Dendritic cell treated with granulocyte-macrophage colony-stimulating factor and Interleukin-4, amounts not matched to agents 40 ng/mL and 50 ng/mL, for 4 days (primary cell): Measurements from ENCODE around the gene TYMP.
"Not testable (repeated sequence)": the region's sequence is repeated elsewhere in the genome, so short reads cannot be mapped to it uniquely, and the experiment has no call there.

Source experiments
- H3K27ac Mint-ChIP-seq: one replicate; pipeline ENCODE4 v1.8.0; 2022; ENCODE audit warnings: mild to moderate bottlenecking, mixed read lengths
- H3K27me3 Mint-ChIP-seq: one replicate; pipeline ENCODE4 v1.8.0; 2022; ENCODE audit warnings: mild to moderate bottlenecking, mixed read lengths
- H3K36me3 Mint-ChIP-seq: one replicate; pipeline ENCODE4 v1.8.0; 2022; ENCODE audit warnings: low read depth, mixed read lengths
- H3K4me1 Mint-ChIP-seq: one replicate; pipeline ENCODE4 v1.8.0; 2022; ENCODE audit warnings: low read depth, mixed read lengths
- H3K4me3 Mint-ChIP-seq: one replicate; pipeline ENCODE4 v1.8.0; 2022; ENCODE audit warnings: mild to moderate bottlenecking, moderate library complexity, mixed read lengths
- H3K9me3 Mint-ChIP-seq: one replicate; pipeline ENCODE4 v1.8.0; 2022; ENCODE audit warnings: mixed read lengths
- intact Hi-C: fragments of 100-400 bp; cut with micrococcal nuclease; formaldehyde crosslinking; loops from one replicate; pipeline ENCODE4 v1.15.0; 2022

TYMP gene

GRCh38 chr22:50540381-50540780 lies 10.6 kb upstream of the TYMP start:
- peaks cover 18% of the 10 kb centered on the region for H3K36me3 Mint-ChIP-seq
- no peaks in the 10 kb centered on the region for H3K9me3 Mint-ChIP-seq
- intact Hi-C loops: no loop called here
- peaks cover 1% of the 10 kb centered on the region for H3K27me3 Mint-ChIP-seq
- H3K4me1 Mint-ChIP-seq: peaks cover 57% of the 10 kb centered on the region
- peak overlapping the region; percentile 70 for H3K4me3 Mint-ChIP-seq
- H3K27ac Mint-ChIP-seq: peak overlapping the region; percentile 95

DNA sequence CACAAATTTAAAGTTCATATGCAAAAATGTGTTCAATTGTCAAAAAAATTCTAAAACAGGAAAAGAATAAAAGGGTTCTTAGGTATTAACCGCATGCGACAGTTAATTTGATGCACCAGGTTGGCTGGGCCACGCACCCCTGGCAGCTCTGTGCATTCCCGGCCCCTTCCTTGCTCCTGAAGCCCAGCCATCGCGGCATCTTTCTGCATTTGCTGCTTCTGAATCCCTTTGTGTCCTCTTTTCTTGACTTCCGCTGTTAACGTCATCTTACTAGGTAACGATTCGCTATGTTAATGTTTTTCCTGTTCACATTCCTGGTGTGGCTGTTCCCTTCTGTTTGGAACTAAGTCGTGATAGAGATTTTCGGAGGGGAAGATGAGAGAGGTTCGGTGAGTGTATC lies 8.0 kb upstream of the TYMP start:
- H3K27me3 Mint-ChIP-seq: no peaks in the 10 kb centered on the region
- peaks cover 71% of the 10 kb centered on the region for H3K4me1 Mint-ChIP-seq
- H3K36me3 Mint-ChIP-seq: peaks cover 23% of the 10 kb centered on the region
- peak overlapping the region; percentile 62 for H3K4me3 Mint-ChIP-seq
- intact Hi-C loops: loop anchor here (2.0 kb wide), 1 partner anchor 45 kb away; the partner anchor contains the start of gene CHKB
- peak overlapping the region; percentile 95 for H3K27ac Mint-ChIP-seq
- no peaks in the 10 kb centered on the region for H3K9me3 Mint-ChIP-seq

- no peaks in the 10 kb centered on the region for H3K27me3 Mint-ChIP-seq
- no peak overlapping the region for H3K4me3 Mint-ChIP-seq
- peaks cover 69% of the 10 kb centered on the region for H3K4me1 Mint-ChIP-seq
- peak overlapping the region; percentile 95 for H3K27ac Mint-ChIP-seq
- peaks cover 27% of the 10 kb centered on the region for H3K36me3 Mint-ChIP-seq
- intact Hi-C loops: no loop called here
- no peaks in the 10 kb centered on the region for H3K9me3 Mint-ChIP-seq
Measured at GRCh38 chr22:50536226-50536625, 6.4 kb upstream of the TYMP start.

DNA sequence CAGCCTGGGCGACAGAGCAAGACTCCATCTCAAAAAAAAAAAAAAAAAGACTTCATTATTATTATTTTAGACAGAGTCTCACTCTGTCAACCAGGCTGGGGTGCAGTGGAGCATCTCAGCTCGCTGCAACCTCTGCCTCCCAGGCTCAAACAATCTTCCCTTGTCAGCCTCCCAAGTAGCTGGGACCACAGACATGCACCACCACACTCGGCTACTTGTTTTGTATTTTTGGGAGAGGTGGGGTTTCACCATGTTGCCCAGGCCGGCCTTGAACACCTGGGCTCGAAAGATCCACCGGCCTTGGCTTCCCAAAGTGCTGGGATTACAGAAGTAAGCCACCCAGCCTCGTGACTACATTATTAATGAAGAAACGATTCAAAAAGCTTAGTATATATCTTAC lies 5.3 kb upstream of the TYMP start:
- H3K4me1 Mint-ChIP-seq: peaks cover 59% of the 10 kb centered on the region
- peak overlapping the region; percentile 40 for H3K4me3 Mint-ChIP-seq
- peaks cover 38% of the 10 kb centered on the region for H3K36me3 Mint-ChIP-seq
- intact Hi-C loops: no loop called here
- H3K9me3 Mint-ChIP-seq: no peaks in the 10 kb centered on the region
- no peaks in the 10 kb centered on the region for H3K27me3 Mint-ChIP-seq
- peak overlapping the region; percentile 95 for H3K27ac Mint-ChIP-seq

- Mint-ChIP-seq H3K4me3 (peak overlapping the region; percentile 57), H3K36me3 (peaks cover 48% of the 10 kb centered on the region), H3K4me1 (peaks cover 58% of the 10 kb centered on the region), H3K27ac (peak overlapping the region; percentile 95)
- H3K27me3 Mint-ChIP-seq, intact Hi-C loops, H3K9me3 Mint-ChIP-seq: not testable (repeated sequence)
Measured at GRCh38 chr22:50533856-50534711, 4.3 kb upstream of the TYMP start.

DNA sequence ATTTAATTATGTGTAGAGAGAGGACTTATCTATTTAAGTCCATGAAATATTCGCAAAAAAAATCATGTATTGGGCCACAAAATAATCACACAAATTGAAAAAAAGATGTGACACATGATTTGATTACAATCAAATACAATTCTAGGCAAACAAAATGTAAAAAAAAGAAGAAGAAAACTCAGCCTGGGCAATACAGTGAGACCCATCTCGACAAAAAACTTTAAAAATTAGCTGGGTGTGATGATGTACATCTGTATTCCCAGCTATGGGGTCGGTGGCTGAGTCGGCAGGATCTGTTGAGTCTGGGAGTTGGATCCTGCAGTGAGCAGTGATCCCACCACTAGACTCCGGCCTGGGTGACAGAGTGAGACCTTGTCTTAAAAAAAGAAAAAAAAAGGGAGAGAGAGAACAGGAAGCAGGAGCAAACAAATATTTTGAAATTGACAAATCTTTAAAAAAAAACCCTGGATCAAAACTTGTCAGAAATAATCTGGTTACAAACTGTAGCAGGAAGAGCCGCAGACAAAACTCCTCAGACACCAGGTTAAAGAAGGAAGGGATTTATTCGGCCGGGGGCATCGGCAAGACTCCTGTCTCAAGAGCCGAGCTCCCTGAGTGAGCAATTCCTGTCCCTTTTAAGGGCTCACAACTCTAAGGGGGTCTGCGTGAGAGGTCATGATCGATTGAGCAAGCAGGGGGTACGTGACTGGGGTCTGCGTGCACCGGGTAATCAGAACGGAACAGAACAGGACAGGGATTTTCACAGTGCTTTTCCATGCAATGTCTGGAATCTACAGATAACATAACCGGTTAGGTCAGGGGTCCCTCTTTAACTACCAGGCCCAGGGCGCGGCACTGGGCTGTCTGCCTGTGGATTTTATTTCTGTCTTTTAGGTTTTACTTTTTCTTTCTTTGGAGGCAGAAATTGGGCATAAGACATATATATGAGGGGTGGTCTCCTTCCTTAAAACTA lies 3.3 kb upstream of the TYMP start:
- Mint-ChIP-seq H3K9me3 (no peaks in the 10 kb centered on the region), H3K4me1 (peaks cover 60% of the 10 kb centered on the region), H3K27ac (peak overlapping the region; percentile 95), H3K36me3 (peaks cover 52% of the 10 kb centered on the region), H3K4me3 (peak overlapping the region; percentile 97), H3K27me3 (no peaks in the 10 kb centered on the region)
- intact Hi-C loops: loop anchor here (1.0 kb wide), 1 partner anchor 9 kb away; no protein-coding TSS in a partner anchor

DNA sequence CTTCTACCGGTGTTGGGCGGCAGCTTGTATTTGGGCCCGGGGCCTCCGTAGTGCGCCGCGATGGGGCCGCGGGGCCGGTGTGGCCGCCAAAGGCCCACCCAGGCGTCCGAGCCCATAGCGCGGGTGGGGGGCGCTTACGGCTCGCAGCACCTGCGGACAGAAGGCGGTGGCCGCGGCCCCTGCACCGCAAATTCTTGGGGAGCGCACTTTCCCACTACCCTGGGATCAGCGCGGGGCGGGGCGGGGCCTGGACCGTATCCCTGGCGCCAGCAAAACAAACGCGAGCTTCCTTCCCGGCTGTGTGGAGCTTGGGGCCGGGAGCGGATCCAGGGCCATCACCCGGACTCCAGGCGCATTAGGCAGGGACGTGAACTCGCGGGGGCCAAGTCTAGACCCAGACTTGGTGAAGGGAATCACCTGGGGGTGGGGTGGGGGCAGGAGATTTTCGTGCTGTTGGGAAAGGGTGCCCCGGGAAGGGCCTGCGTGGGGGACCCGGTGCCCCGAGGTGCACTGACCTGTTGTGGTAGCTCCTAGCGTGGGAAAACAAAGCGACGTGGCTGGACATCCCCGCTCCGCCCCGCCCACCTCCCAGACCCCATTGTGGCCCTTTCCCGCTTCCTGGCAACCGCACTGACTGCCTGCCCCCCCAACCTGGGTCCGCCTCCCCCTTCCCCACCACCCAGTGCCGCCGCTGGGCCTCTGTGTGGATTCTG lies 2.3 kb upstream of the TYMP start:
- no peaks in the 10 kb centered on the region for H3K9me3 Mint-ChIP-seq
- H3K27me3 Mint-ChIP-seq: no peaks in the 10 kb centered on the region
- peaks cover 60% of the 10 kb centered on the region for H3K4me1 Mint-ChIP-seq
- peak overlapping the region; percentile 97 for H3K4me3 Mint-ChIP-seq
- H3K36me3 Mint-ChIP-seq: peaks cover 57% of the 10 kb centered on the region
- H3K27ac Mint-ChIP-seq: peak overlapping the region; percentile 95
- intact Hi-C loops: loop anchor here (1.0 to 2.0 kb wide), 2 partner anchors 10 to 51 kb away; partner anchors contain the start of gene CHKB

GRCh38 chr22:50531546-50531961 lies 1.7 kb upstream of the TYMP start:
- Mint-ChIP-seq H3K4me1 (peaks cover 61% of the 10 kb centered on the region), H3K9me3 (no peaks in the 10 kb centered on the region), H3K27ac (peak overlapping the region; percentile 95), H3K27me3 (no peaks in the 10 kb centered on the region), H3K36me3 (peaks cover 63% of the 10 kb centered on the region), H3K4me3 (peak overlapping the region; percentile 97)
- intact Hi-C loops: loop anchor here (2.0 kb wide), 1 partner anchor 51 kb away; the partner anchor contains the start of gene CHKB

- intact Hi-C loops: loop anchor here (1.0 to 2.0 kb wide), 2 partner anchors 8 to 52 kb away; partner anchors contain the start of gene CHKB
- Mint-ChIP-seq H3K9me3 (no peaks in the 10 kb centered on the region), H3K4me1 (peaks cover 62% of the 10 kb centered on the region), H3K4me3 (peak overlapping the region; percentile 97), H3K36me3 (peaks cover 66% of the 10 kb centered on the region), H3K27ac (peak overlapping the region; percentile 95), H3K27me3 (no peaks in the 10 kb centered on the region)
Measured at GRCh38 chr22:50530877-50531545, 1.2 kb upstream of the TYMP start.

- H3K36me3 Mint-ChIP-seq: peaks cover 67% of the 10 kb centered on the region
- H3K4me1 Mint-ChIP-seq: peaks cover 62% of the 10 kb centered on the region
- H3K27ac Mint-ChIP-seq: peak overlapping the region; percentile 95
- no peaks in the 10 kb centered on the region for H3K27me3 Mint-ChIP-seq
- intact Hi-C loops: loop anchor here (1.0 to 2.0 kb wide), 2 partner anchors 9 to 52 kb away; partner anchors contain the start of gene CHKB
- H3K4me3 Mint-ChIP-seq: peak overlapping the region; percentile 97
- H3K9me3 Mint-ChIP-seq: no peaks in the 10 kb centered on the region
Measured at GRCh38 chr22:50530580-50530876, 716 bp upstream of the TYMP start.

GRCh38 chr22:50529416-50529896 lies 356 bp downstream of the TYMP start:
- peaks cover 58% of the 10 kb centered on the region for H3K4me1 Mint-ChIP-seq
- peak overlapping the region; percentile 97 for H3K4me3 Mint-ChIP-seq
- no peaks in the 10 kb centered on the region for H3K27me3 Mint-ChIP-seq
- H3K27ac Mint-ChIP-seq: peak overlapping the region; percentile 95
- intact Hi-C loops: loop anchor here (5.0 kb wide), 1 partner anchor 93 kb away; no protein-coding TSS in a partner anchor
- no peaks in the 10 kb centered on the region for H3K9me3 Mint-ChIP-seq
- H3K36me3 Mint-ChIP-seq: peaks cover 77% of the 10 kb centered on the region

DNA sequence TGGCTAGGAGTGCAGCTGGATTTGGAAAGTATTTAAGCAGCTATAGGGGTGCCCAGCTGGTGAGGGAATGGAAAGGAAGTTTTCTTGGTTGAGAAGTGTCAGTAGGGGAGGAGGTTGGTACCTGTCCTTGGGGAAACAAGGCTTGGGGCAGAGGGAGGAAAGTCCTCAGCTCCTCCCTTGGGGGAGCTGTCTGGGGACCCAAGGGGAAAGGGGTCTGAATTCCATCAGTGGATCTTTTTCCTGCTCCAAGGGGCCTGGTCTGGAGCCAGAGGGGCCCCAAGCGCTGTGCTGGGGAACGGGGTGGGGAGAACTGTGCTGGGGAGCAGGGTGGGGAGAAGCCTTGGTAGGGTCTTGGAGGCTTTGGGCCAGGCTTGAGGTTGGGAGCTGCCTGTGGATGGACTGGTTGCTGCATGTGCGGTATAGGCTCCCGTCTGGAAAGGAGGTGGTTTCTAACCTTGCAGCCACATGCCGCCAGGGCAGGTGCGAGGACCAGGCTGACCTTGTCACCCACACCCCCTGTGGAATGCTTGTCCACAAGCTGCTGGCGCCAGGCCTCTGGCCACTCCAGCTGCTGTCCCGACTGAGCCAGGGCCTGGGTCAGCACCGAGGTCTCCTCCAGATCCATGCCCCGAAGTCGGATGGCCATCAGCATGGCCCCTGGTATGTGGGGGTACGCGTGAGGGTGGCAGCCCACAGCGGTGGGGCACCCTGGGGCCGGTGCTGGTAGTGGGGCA lies 963 bp downstream of the TYMP start:
- H3K4me3 Mint-ChIP-seq: peak overlapping the region; percentile 97
- H3K36me3 Mint-ChIP-seq: peaks cover 83% of the 10 kb centered on the region
- peaks cover 57% of the 10 kb centered on the region for H3K4me1 Mint-ChIP-seq
- intact Hi-C loops: loop anchor here (5.0 kb wide), 1 partner anchor 93 kb away; no protein-coding TSS in a partner anchor
- H3K27me3 Mint-ChIP-seq: no peaks in the 10 kb centered on the region
- no peaks in the 10 kb centered on the region for H3K9me3 Mint-ChIP-seq
- peak overlapping the region; percentile 95 for H3K27ac Mint-ChIP-seq
